IMR-90 (cell line): ENCODE measurements around the gene POLR3GL. TPM values are rescaled to one million over a fixed set of nuclear protein-coding genes. Genes with fewer than 3 reads are reported as not detected.

ENCODE experiments used
- ATAC-seq: fragments of 200-7000 bp; cut with Tn5 transposase; 2 replicates; pipeline ENCODE4 v1.9.1; 2020; ENCODE audit warnings: low read depth, mild to moderate bottlenecking, moderate library complexity
- BruUV-seq: library from RNA; stranded (reverse); fragments of 400-500 nt; replicated peaks from 2 replicates; lab custom pipeline; 2021; lab: Mats Ljungman, UMichigan
- CTCF ChIA-PET: fragments of 300-600 bp; formaldehyde crosslinking; extraction: SDS; loops from one replicate; lab custom pipeline; 2021; ENCODE audit warnings: antibody characterized with exemption; lab: Yijun Ruan, JAX
- POLR2A ChIA-PET: fragments of 300-600 bp; sonication (Branson Sonifier 250); formaldehyde crosslinking; loops from one replicate; lab custom pipeline; 2022; ENCODE audit warnings: antibody characterized with exemption; ENCODE audit not compliant: unreplicated experiment; lab: Charles Lee
- DNase-seq: peaks from one replicate; pipeline ENCODE4 v3.0.0; 2013
- H2AFZ ChIP-seq: replicated peaks from 2 replicates; pipeline ENCODE3; 2013; ENCODE audit warnings: low read length, mild to moderate bottlenecking; ENCODE audit not compliant: poor library complexity
- H2AK5ac ChIP-seq: 2 replicates; pipeline ENCODE4 v1.6.1; 2013; ENCODE audit warnings: low read depth, low read length, inconsistent platforms
- H2AK9ac ChIP-seq: replicated peaks from 2 replicates; pipeline ENCODE3; 2013; ENCODE audit warnings: mild to moderate bottlenecking, low read depth, low read length, moderate library complexity; ENCODE audit not compliant: poor library complexity
- H2BK120ac ChIP-seq: 2 replicates; pipeline ENCODE4 v1.6.1; 2013; ENCODE audit warnings: low read depth, low read length, inconsistent platforms
- H2BK15ac ChIP-seq: 3 replicates; pipeline ENCODE4 v1.6.1; 2013; ENCODE audit warnings: low read depth, low read length, inconsistent platforms
- H2BK20ac ChIP-seq: 2 replicates; pipeline ENCODE4 v1.6.1; 2013; ENCODE audit warnings: low read depth, mild to moderate bottlenecking, inconsistent platforms, low read length, moderate library complexity
- H2BK5ac ChIP-seq: 2 replicates; pipeline ENCODE4 v1.6.1; 2013; ENCODE audit warnings: mild to moderate bottlenecking, low read depth, low read length, inconsistent platforms; ENCODE audit not compliant: poor library complexity, severe bottlenecking
- H3K14ac ChIP-seq: replicated peaks from 2 replicates; pipeline ENCODE4 v1.6.1; 2013; ENCODE audit warnings: low read depth, low read length, inconsistent platforms
- H3K18ac ChIP-seq: 2 replicates; pipeline ENCODE4 v1.6.1; 2013; ENCODE audit warnings: low read depth, low read length, control low read depth
- H3K23ac ChIP-seq: 2 replicates; pipeline ENCODE4 v1.6.1; 2013; ENCODE audit warnings: low read depth, low read length, inconsistent platforms
- H3K27ac ChIP-seq: 2 replicates; pipeline ENCODE4 v1.5.1; 2013; ENCODE audit warnings: mild to moderate bottlenecking, control low read depth, low read length; ENCODE audit not compliant: insufficient read depth
- H3K27me3 ChIP-seq: 2 replicates; pipeline ENCODE4 v1.6.1; 2013; ENCODE audit warnings: low read length; ENCODE audit not compliant: control insufficient read depth, insufficient read depth
- H3K36me3 ChIP-seq: 2 replicates; pipeline ENCODE4 v1.6.1; 2013; ENCODE audit warnings: low read length, mixed read lengths; ENCODE audit not compliant: control insufficient read depth, insufficient read depth
- H3K4ac ChIP-seq: 2 replicates; pipeline ENCODE4 v1.6.1; 2013; ENCODE audit warnings: low read depth, low read length, inconsistent platforms
- H3K4me1 ChIP-seq: 2 replicates; pipeline ENCODE4 v1.6.1; 2013; ENCODE audit warnings: low read length, mixed read lengths; ENCODE audit not compliant: control insufficient read depth, insufficient read depth
- H3K4me2 ChIP-seq: 2 replicates; pipeline ENCODE4 v1.6.1; 2013; ENCODE audit warnings: low read depth, mild to moderate bottlenecking, control low read depth, low read length, moderate library complexity
- H3K4me3 ChIP-seq: 2 replicates; pipeline ENCODE4 v1.5.1; 2013; ENCODE audit warnings: low read depth, mild to moderate bottlenecking, control low read depth, low read length, moderate library complexity; ENCODE audit not compliant: insufficient read depth
- H3K56ac ChIP-seq: 2 replicates; pipeline ENCODE4 v1.6.1; 2013; ENCODE audit warnings: low read length, inconsistent platforms; ENCODE audit not compliant: insufficient read depth; ENCODE audit errors: extremely low read depth
- H3K79me1 ChIP-seq, 2 experiments: 2 replicates each; pipeline ENCODE4 v1.6.1; 2013; ENCODE audit warnings: low read length in 2 of 2, inconsistent platforms in 1 of 2, low read depth in 1 of 2
- H3K9ac ChIP-seq: 2 replicates; pipeline ENCODE4 v1.6.1; 2013; ENCODE audit warnings: low read depth, low read length, control low read depth
- H3K9me1 ChIP-seq: 2 replicates; pipeline ENCODE4 v1.6.1; 2013; ENCODE audit warnings: low read length, inconsistent platforms; ENCODE audit not compliant: insufficient read depth
- H3K9me3 ChIP-seq: 2 replicates; pipeline ENCODE4 v1.6.1; 2013; ENCODE audit warnings: low read length; ENCODE audit not compliant: control insufficient read depth, insufficient read depth
- H4K20me1 ChIP-seq: 2 replicates; pipeline ENCODE4 v1.6.1; 2013; ENCODE audit warnings: low read length, inconsistent platforms; ENCODE audit not compliant: insufficient read depth
- H4K5ac ChIP-seq: 2 replicates; pipeline ENCODE4 v1.6.1; 2013; ENCODE audit warnings: mild to moderate bottlenecking, low read depth, low read length, control low read depth
- H4K8ac ChIP-seq, 2 experiments: 2 replicates each; pipeline ENCODE4 v1.6.1; 2013; ENCODE audit warnings: low read depth in 2 of 2, low read length in 2 of 2, control low read depth in 1 of 2, inconsistent platforms in 1 of 2
- H4K91ac ChIP-seq: 2 replicates; pipeline ENCODE4 v1.6.1; 2013; ENCODE audit warnings: low read depth, low read length, inconsistent platforms; ENCODE audit not compliant: insufficient read depth
- CHD1 ChIP-seq: IDR thresholded peaks from 2 replicates; pipeline ENCODE4 v1.6.1; 2012; ENCODE audit warnings: low read depth, low read length, improper control_type of control experiment
- SMC3 ChIP-seq: fragments of 150-350 bp; IDR thresholded peaks from 2 replicates; pipeline ENCODE4 v1.6.1; 2016; ENCODE audit warnings: low read depth, mild to moderate bottlenecking, antibody characterized with exemption, low read length, moderate library complexity
- WGBS, 2 experiments: methylation state at CpG; one replicate each; pipeline versions ENCODE4 v1.1.5 to v1.1.7; 2013; ENCODE audit warnings: missing lambda C conversion rate in 2 of 2; ENCODE audit not compliant: insufficient read length in 1 of 2; ENCODE audit errors: extremely low coverage in 2 of 2; 5-methylcytosine and 5-hydroxymethylcytosine counted together
- dilution Hi-C: fragments of 300-500 bp; cut with HindIII; formaldehyde crosslinking; loops from one replicate; pipeline ENCODE4 v1.14.3; 2018; ENCODE audit warnings: low sequenced_read_pairs; ENCODE audit not compliant: unreplicated experiment
- in situ Hi-C: fragments of 300-500 bp; cut with MboI; formaldehyde crosslinking; loops from 3 replicates; pipeline ENCODE4 v1.14.3; 2019; ENCODE audit warnings: low sequenced_read_pairs, inconsistent platforms, mixed read lengths
- intact Hi-C: fragments of 100-400 bp; cut with micrococcal nuclease; formaldehyde crosslinking; loops from 2 replicates; pipeline ENCODE4 v1.10.0; 2022
- polyA plus RNA-seq, 3 experiments: library from polyadenylated mRNA; depleted of rRNA; stranded (reverse); fragments of >200 nt; gene quantifications; 2 replicates each; pipeline ENCODE4 v1.2.3, GENCODE V29; 2012; ENCODE audit warnings: low replicate concordance in 1 of 3
- total RNA-seq: library from RNA; depleted of rRNA; stranded (reverse); fragments of >200 nt; gene quantifications from 2 replicates; pipeline ENCODE4 v1.2.3, GENCODE V29; 2012
- TF ChIP-seq, protein P1 (sequence below): conservative IDR thresholded peaks from 2 replicates; pipeline ENCODE4 v1.5.1; 2012; ENCODE audit warnings: mild to moderate bottlenecking, low read depth, low read length, improper control_type of control experiment

Gene POLR3GL
- total and polyA plus RNA-seq, 2 of the 4 experiments (the other 2 are of a cell fraction), result 7.9 to 16.3 TPM

DNA sequence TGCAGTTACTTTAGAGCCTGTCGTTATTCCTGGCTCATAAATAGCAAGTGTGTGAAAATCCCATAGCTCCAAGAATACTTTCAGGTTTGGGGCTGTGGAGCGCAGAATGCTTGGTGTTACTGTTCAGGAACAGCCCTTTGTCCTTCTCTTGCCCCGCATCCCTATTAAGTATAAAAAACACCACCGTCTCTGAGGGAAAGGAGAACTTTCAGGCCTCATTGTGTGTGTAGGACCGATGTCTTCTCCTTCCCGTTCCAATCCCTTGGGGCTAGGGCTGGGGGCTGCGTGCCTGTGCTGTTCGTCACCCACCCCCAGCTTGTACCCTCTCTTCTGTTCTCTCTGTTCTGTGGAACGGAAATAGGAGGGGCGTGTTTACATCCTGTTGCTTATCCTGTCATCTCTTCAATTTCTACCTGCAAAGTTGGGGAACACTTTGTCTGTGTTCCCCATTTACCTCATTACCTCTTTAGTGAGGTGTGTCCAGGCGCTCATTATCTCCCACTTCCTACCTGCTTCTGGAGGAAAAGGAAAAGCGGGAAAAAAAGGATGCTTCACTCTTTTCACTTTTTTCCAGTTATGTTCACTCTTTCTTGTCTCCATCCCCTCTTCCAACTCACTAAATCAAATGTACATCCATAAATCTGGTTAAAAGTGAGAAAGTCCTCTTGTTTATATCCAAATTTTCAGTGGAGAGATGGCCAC lies 32.7 kb downstream of the POLR3GL start:
- Histone ChIP-seq H3K56ac (peak overlapping the region; percentile 88), H4K8ac (peak overlapping the region; percentile 76 to 92), H3K9ac (peak overlapping the region; percentile 86), H4K91ac (peak overlapping the region; percentile 97), H2AFZ (peak overlapping the region; percentile 98), H3K4me1 (peaks cover 10% of the 10 kb centered on the region), H3K4me3 (peak overlapping the region; percentile 57), H3K23ac (peak overlapping the region; percentile 88), H3K9me3 (no peaks in the 10 kb centered on the region), H3K18ac (peak overlapping the region; percentile 82), H3K9me1 (peaks cover 9% of the 10 kb centered on the region), H2BK120ac (peak overlapping the region; percentile 86), H3K36me3 (peaks cover 13% of the 10 kb centered on the region), H2AK9ac (peak overlapping the region; percentile 18), H3K27ac (peak overlapping the region; percentile 76), H4K20me1 (peaks cover 12% of the 10 kb centered on the region; the same call in 1 of the 2 replicates), H3K27me3 (no peaks in the 10 kb centered on the region), H2BK20ac (peak overlapping the region; percentile 54), H4K5ac (peak overlapping the region; percentile 78), H3K4ac (peak overlapping the region; percentile 88), H2BK15ac (peak overlapping the region; percentile 83), H3K4me2 (peak overlapping the region; percentile 89), H2BK5ac (peak overlapping the region; percentile 86), H3K14ac (peak overlapping the region; percentile 88), H2AK5ac (peak overlapping the region; percentile 75; the same call in 1 of the 2 replicates), H3K79me1 (peaks cover 22 to 35% of the 10 kb centered on the region in 2 experiments)
- WGBS, 2 experiments, result 0% methylated on average over 2 of the region's 12 CpGs; no CpG with 5 or more reads in 1 of the 2 experiments
- CTCF ChIA-PET, result interaction anchor here (0.6 kb wide), 1 partner anchor 259 kb away, joined by 3 read pairs; no protein-coding TSS in a partner anchor
- in situ Hi-C loops (loop anchor here (5.0 kb wide), 1 partner anchor 80 kb away; the partner anchor contains the start of gene PEX11B), intact Hi-C loops (loop anchor here (2.0 to 5.0 kb wide), 4 partner anchors 32 to 80 kb away; partner anchors contain the start of genes ANKRD34A, PEX11B, POLR3GL and RBM8A), dilution Hi-C loops (no loop called here)
- no TSS peak for BruUV-seq
- POLR2A ChIA-PET, result no interaction called here
- no peak for DNase-seq
- ATAC-seq, result peak; percentile 4
- TF ChIP-seq, protein P1, sequence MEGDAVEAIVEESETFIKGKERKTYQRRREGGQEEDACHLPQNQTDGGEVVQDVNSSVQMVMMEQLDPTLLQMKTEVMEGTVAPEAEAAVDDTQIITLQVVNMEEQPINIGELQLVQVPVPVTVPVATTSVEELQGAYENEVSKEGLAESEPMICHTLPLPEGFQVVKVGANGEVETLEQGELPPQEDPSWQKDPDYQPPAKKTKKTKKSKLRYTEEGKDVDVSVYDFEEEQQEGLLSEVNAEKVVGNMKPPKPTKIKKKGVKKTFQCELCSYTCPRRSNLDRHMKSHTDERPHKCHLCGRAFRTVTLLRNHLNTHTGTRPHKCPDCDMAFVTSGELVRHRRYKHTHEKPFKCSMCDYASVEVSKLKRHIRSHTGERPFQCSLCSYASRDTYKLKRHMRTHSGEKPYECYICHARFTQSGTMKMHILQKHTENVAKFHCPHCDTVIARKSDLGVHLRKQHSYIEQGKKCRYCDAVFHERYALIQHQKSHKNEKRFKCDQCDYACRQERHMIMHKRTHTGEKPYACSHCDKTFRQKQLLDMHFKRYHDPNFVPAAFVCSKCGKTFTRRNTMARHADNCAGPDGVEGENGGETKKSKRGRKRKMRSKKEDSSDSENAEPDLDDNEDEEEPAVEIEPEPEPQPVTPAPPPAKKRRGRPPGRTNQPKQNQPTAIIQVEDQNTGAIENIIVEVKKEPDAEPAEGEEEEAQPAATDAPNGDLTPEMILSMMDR, result no peak
- TF ChIP-seq CHD1, result no peak
- TF ChIP-seq SMC3, result no peak
